Measurements from ENCODE around the gene WDR72.

WDR72 gene

DNA sequence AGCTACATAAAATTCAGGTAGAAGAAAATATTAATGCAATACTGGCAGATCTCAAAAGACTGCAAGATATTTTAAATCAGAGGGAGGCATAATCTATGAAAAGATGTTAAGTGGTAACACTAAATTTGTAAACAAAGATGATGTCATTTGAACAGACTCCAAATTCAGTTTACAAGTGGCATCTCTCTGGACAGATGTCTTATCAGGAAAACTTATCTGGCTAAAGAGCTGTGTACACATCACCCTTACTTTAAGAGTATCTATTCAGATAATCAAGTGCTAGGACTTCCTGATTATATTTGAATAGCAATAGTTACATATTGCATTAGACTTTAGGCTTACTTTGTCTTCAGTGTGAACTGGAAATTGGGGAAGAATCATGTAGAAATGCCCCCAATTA lies 231.5 kb downstream of the WDR72 start:
- no peak for FAIRE-seq

DNA sequence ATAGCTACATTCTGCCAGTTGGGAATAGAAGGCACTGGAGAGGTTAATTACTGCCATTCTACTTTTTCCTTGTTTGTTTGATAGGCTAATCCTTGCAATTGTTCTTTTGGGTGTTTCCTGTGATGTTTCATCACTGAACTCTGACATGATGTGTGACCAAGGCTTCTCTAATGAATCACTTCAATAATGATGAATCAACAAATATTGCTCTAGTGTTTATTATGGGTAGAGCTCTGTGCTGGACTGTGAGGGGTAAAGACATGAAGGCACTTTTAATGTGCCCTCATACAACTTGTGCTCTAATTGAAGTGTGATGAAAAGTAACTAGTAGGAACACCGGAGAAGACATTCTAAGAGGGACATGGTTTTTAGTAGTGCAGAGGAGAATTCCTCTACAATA lies 233.6 kb downstream of the WDR72 start:
- FAIRE-seq, result no peak

DNA sequence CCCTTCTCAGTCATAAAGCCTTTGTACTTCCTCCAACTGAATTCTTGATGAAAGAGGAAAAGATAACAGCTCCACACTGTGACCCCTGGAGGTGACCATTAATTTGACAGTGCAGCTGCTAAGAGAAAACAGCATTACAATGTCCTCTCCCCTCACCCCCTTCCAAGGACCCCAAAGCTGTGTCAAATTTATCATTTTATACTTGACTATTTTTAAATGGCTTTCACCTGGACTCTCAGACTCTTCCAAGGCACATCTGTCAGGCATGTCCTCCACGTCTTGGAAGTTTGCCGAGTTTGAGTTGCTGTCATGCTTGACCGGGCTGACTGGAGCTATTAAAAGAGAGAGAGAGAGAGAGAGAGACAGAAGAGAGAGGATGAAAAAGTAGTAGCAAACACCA lies 236.5 kb downstream of the WDR72 start:
- FAIRE-seq, result no peak

DNA sequence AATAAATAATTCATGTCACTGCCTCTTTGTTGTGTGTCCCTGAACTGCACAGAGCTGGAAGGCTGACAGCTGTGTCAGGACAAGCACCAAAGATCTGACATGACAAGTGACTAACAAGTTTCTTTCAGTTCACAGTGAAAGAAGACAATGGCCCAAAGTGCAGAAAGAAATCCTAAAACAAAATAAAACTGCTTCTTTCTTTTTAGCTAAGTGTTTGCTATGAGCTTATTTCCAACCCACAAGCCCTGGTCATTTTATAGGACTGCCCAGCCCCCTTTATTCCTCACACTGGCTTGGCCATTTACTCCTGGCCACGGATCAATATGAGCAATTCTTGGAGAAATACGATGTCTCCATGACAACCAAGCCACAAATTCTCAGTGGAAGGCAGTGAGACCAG lies 238.5 kb downstream of the WDR72 start:
- FAIRE-seq, result no peak

DNA sequence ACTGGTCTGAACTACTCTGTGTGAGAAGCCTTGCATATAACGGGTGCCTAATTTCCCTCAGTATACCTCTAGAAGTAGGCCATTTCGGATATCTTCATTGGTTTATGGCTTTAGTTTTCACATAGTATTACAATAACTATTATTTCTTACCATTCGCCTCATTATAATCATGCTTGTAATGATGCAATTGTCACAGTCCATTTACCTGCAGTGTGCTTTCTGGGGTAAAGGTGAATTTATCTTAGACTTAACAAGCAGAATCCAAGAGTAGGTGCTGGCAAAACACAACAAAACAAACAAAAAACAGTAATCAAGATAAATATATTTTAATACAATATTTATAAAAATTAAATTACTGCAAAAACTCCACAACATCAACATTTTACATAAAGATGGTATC lies 246.0 kb downstream of the WDR72 start:
- no peak for FAIRE-seq

DNA sequence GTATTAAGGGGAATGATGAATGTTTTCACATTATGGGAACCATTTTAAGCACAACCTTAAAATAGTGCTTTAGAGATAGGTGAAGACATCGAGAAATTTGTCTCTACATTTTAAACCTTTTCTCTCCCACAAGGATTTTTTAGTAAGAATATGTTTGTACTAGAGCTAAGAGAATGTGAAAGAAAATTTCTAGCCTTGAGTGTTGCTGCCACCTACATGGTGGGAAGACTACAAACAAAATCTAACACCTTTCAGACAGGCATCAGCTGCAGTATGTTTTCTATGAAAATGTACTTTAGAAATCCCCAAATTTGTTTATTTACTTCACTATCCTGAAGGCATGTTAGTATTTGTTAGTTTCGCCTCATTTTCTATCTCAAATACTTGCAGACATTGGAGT lies 247.4 kb downstream of the WDR72 start:
- FAIRE-seq, result no peak

DNA sequence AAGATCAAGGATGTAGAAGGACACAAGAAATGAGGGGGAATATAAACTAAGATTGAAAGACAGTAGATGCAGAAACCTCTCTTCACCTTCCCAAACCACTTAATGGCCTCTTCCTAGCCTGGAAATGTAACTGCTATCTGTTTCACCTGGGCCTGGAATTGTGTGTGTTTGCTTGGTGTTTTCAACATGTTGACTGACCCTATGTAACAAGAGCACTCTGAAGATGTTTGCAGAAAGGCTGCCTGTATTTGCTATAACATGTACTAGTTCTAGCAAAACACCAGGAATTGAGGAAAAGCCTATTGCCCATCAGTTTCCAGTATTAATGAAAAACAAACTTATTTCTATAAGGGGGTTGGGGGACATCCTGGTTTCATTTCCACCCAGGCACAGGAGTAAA lies 248.3 kb downstream of the WDR72 start:
- FAIRE-seq, result no peak

DNA sequence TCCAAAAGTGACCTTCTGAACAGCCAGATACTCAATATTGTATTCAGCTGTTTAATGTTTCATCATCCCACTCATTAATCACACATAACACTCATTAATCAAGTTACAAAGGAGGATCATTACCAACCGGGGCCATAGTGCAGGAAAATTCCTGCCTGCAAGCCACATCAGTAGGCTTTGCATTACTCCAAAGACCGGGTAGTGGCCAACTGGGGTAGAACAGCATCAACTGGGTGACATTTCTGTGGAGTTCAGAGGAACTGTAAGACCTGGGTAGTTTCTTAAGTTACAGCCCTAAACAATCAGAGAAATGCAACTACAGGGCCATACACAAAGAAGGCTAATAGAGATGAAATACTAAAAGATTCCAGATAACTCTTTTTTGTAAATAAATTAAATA lies 253.1 kb downstream of the WDR72 start:
- FAIRE-seq, result no peak

DNA sequence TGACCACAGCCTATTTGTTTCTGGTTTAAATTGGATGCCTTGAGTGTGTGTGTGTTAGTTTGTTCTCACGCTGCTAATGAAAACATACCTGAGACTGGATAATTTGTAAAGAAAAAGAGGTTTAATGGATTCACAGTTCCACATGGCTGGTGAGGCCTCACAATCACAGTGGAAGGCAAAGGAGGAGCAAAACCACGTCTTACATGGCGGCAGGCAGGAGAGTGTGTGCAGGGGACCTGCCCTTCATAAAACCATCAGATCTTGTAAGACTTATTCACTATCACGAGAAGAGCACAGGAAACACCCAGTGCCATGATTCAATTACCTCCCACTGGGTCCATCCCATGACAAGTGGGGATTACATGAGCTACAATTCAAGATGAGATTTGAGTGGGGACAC lies 260.5 kb downstream of the WDR72 start:
- FAIRE-seq, result no peak

DNA sequence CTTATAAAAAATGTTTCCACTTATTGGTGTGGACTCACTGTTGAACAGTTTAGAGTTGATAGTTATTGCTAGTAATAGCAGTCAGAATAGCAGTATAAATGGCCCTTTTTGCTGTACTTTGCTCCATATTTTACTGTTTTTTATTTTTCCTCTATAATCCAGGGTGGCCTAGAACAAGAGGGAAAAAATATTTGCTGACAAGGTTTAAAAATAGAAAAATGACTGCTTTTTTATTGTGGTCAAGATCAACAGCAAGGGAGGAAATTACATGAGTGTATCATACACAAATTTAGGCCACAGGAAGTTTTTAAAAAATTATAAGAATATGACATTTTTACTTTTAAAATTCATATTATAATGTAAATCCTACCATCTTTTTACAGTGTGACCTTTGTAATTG lies 269.1 kb downstream of the WDR72 start:
- FAIRE-seq, result no peak

DNA sequence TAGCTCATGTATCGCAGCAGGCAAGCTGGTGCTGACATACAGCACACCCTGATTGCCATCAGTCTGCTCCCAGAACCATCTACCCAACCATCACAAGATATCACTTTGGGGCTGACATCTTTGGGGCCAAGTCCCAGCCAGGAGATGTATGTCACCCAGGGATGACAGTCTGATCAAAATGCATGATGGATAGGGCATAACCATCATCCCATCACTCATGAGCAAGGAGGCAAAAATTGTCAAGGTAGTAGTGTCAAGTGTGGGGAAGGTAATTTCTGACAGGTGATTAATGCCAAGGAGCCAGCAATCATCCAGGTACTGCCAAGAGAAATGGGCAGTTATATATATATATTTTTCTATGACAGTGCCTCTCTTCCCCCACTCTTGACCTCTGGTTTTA lies 277.4 kb downstream of the WDR72 start:
- FAIRE-seq, result no peak

DNA sequence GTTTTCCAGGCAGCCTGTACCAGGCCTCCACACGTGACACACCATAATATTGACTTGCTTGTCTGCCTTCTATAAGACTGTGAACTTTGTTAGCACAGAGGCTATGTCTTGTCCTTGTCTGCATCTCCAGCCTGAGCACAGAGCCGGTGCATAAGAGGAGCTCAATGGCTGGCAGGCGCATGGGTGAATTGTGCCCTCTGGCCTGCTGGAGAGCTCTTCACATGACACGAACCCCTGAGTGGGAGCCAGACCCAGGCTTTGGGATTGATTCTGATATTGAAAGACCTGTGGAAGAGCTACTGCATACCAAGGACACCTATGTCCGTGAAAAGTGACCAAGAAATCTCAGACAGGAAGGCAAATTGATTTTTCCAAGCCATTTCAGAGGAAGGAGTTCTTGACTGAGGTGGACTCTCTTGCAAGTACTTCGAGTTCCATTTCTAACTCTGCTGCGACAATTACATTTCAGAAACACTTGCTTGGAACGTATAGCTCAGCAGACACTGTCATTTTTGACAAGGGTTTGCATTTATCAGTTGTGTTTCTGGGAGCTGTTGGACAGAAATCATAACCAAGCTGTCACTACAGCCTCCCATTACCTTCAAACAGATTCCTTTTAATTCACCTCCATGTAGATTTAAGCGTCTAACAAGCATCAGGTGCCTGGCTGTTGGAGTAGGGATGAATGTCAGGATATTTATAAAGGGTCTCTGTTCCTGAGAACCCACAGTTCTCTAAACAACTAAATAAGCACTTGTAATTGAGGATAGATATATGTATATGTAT lies 281.3 kb downstream of the WDR72 start:
- FAIRE-seq, result no peak

DNA sequence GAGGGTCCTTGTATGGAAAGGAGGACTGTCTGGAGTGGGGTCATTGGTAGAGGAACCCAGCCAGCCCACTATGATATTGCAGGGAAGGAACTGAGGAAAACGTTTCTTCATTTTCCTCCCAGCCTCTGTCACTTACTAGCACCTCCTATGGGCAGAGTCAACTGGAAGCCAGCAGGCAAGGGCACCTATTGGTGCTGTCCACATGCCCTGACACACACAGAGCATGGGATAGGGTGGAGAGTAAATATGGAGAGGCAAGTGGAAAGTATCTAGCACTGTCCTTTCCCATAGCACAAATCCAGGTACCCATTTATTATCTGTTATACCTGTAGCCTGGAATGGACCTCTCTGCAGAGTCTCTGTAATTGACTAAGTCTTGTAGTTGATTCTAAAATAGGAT lies 285.6 kb downstream of the WDR72 start:
- FAIRE-seq, result no peak

DNA sequence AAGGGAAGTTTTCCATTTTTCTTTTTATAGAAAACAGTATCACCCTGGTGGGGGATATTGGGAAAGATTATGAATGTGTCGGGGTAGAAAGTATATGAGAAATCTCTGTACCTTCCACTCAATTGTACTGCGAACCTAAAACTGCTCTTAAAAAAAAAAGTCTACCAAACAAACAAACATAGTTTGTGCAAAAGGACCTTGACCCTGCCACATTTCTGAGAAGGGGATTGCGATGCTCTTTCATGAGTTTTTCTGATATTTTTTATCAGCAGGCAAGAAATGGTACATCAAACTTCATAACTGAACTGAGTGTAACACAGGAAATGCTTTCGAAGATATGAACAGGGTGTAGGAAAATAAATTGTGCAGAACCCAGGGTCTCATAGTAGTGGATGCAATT lies 286.0 kb downstream of the WDR72 start:
- no peak for FAIRE-seq

DNA sequence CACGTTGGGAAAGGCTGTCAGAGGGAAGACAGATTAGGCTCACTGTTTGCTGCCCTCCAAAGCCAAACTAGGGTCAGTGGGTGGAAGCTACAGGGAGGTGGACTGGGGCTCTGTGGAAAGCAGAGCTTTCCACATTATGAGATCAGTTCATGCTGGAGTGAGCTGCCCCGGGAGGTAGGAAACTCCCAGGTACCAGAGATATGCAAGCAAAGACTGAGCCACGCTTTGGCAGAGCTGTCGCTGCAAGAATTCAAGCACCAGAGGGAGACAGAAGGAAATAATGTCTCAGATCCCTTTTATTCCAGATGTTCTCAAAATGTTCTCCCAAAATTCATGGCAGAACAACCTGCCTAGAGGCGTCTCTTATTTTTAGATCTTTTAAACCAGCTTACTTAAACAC lies 286.6 kb downstream of the WDR72 start:
- FAIRE-seq, result no peak

DNA sequence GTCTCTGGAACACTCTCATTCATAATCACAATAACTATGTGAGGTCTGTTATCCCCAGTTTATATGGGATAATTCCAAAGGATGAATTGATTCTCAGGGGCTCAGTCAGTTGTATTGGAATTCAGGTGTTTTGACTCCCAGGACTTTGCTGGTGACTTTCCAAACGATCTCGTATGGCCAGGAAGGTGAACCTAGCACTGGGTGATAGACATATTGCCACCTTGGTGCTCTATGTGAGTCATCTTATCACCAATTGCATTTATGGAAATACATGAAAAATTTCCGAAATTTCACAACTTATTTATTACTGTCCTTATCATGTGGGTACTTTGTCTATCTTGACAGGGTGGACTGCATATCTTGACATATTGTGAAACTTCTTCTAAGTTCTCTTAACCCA lies 287.3 kb downstream of the WDR72 start:
- no peak for FAIRE-seq

DNA sequence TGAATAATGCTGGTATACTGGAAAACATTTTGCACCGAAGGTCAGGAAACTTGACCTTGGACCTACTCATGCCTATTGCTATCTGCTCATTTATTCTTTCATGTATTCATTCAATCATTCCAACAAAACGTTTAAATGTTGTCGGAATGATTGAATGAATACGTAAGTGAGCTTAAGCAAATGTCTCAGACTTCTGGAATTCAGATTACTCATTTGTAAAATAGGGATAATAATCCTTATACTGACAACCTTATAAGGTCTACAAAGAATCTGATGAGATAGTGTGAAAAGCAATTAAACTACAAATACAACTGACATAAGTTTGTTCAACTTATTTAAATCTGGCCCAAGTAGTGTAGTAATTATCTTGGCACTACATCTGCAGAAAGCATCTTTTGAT lies 288.7 kb downstream of the WDR72 start:
- FAIRE-seq, result no peak

DNA sequence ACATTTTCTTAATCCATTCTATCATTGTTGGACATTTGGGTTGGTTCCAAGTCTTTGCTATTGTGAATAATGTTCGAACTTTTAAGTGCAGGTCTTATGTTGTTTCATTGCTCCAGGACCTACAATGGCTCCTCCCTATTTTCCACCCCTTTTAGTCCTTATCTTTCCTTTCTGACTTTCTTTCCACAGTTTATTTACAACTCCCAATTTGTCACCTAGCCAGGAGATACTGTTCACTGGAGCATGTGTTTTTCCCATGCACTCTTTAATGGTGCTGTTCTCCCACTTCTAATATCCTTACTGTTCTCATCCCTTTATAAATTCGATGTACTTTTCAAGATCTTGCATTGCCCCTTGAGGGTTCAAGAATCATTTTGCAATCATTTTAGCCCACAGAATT lies 290.0 kb downstream of the WDR72 start:
- no peak for FAIRE-seq
